Activated CD8-positive, alpha-beta T cell treated with anti-CD3 and anti-CD28 coated beads, Interleukin-2, amount 10 ng/mL, durations not matched to agents 7 days and 5 days (primary cell): ENCODE measurements around the gene KRT6B. TPM values are rescaled to one million over a fixed set of nuclear protein-coding genes. Genes with fewer than 3 reads are reported as not detected.
"Not testable (repeated sequence)": the region's sequence is repeated elsewhere in the genome, so short reads cannot be mapped to it uniquely, and the experiment has no call there.

Experiments used
- ATAC-seq: fragments of 150-1000 bp; cut with Tn5 transposase; one replicate; pipeline ENCODE4 v1.10.0; 2021; ENCODE audit warnings: moderate library complexity
- CTCF ChIA-PET: fragments of 350-600 bp; sonication (Branson Sonifier 250); formaldehyde crosslinking; loops from one replicate; lab custom pipeline; 2021; ENCODE audit warnings: antibody characterized with exemption; lab: Charles Lee
- POLR2A ChIA-PET: fragments of 350-600 bp; sonication (Branson Sonifier 250); formaldehyde crosslinking; loops from one replicate; lab custom pipeline; 2021; ENCODE audit warnings: antibody characterized with exemption; lab: Charles Lee
- DNase-seq: peaks from one replicate; pipeline ENCODE4 v3.0.0-alpha.2; 2020
- H3K27ac Mint-ChIP-seq: one replicate; pipeline ENCODE4 v1.8.0; 2021; ENCODE audit warnings: mild to moderate bottlenecking, mixed read lengths
- H3K27me3 Mint-ChIP-seq: one replicate; pipeline ENCODE4 v1.8.0; 2021; ENCODE audit warnings: low read depth, mixed read lengths
- H3K36me3 Mint-ChIP-seq: one replicate; pipeline ENCODE4 v1.8.0; 2021; ENCODE audit warnings: low read depth, mixed read lengths
- H3K4me1 Mint-ChIP-seq: one replicate; pipeline ENCODE4 v1.8.0; 2021; ENCODE audit warnings: low read depth, mixed read lengths
- H3K4me3 Mint-ChIP-seq: one replicate; pipeline ENCODE4 v1.8.0; 2021; ENCODE audit warnings: mild to moderate bottlenecking, mixed read lengths
- H3K9me3 Mint-ChIP-seq: one replicate; pipeline ENCODE4 v1.8.0; 2022; ENCODE audit warnings: mixed read lengths; ENCODE audit not compliant: insufficient read depth
- total RNA-seq, 2 experiments: library from RNA; stranded (reverse); gene quantifications; one replicate each; pipeline ENCODE4 v1.2.3, GENCODE V29; 2021

The KRT6B gene
- total RNA-seq, 2 experiments from 2014 or later = not detected

DNA sequence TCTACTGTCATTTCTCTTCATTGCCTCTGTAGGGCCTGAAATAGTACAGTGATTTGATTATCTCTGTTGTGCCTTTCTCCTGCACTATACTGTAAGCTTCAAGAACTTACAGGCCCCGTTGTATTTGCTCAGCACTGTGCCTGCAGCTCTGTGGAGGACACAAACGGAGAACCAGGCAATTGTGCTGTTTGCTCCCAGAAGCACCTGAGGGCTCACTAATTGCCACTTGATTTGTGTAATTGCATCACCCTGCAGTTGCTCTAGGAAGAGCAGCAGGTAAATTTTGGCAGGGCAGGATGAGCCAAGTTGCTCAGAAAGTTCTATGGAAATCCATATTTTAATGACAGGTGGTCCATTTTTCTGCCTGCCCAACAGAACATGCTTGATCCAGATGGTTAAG is 34.2 kb downstream of the KRT6B start:
- ChIA-PET POLR2A (no interaction called here), CTCF (no interaction called here)
- DNase-seq = no peak
- ATAC-seq = no peak
- no peaks in the 10 kb centered on the region for H3K4me1 Mint-ChIP-seq
- no peak overlapping the region for H3K27ac Mint-ChIP-seq
- H3K4me3 Mint-ChIP-seq = no peak overlapping the region
- H3K27me3 Mint-ChIP-seq = peaks cover 19% of the 10 kb centered on the region
- no peaks in the 10 kb centered on the region for H3K9me3 Mint-ChIP-seq
- H3K36me3 Mint-ChIP-seq = no peaks in the 10 kb centered on the region

DNA sequence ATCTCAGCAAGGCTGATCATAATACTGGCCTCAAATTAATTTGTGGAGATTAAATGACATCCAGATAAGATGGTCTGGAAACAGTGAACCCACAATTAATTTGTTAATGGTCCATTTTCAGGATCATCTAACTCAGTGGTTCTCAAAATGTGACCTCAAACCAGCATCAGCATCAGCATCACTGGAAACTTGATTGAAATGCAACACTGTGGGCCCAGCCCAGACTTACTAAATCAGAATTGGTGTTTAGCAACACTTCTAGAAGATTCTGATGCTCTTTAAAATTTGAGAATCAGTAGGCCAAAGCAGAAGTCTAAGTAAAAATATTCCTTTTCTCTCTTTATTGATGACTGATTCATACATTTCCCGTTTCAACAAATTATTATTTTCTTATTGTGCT is 35.2 kb downstream of the KRT6B start:
- ATAC-seq = no peak
- no peak overlapping the region for H3K27ac Mint-ChIP-seq
- no peak overlapping the region for H3K4me3 Mint-ChIP-seq
- H3K4me1 Mint-ChIP-seq = no peaks in the 10 kb centered on the region
- no peaks in the 10 kb centered on the region for H3K36me3 Mint-ChIP-seq
- POLR2A ChIA-PET = no interaction called here
- DNase-seq = no peak
- peaks cover 14% of the 10 kb centered on the region for H3K27me3 Mint-ChIP-seq
- CTCF ChIA-PET = no interaction called here
- H3K9me3 Mint-ChIP-seq = no peaks in the 10 kb centered on the region

DNA sequence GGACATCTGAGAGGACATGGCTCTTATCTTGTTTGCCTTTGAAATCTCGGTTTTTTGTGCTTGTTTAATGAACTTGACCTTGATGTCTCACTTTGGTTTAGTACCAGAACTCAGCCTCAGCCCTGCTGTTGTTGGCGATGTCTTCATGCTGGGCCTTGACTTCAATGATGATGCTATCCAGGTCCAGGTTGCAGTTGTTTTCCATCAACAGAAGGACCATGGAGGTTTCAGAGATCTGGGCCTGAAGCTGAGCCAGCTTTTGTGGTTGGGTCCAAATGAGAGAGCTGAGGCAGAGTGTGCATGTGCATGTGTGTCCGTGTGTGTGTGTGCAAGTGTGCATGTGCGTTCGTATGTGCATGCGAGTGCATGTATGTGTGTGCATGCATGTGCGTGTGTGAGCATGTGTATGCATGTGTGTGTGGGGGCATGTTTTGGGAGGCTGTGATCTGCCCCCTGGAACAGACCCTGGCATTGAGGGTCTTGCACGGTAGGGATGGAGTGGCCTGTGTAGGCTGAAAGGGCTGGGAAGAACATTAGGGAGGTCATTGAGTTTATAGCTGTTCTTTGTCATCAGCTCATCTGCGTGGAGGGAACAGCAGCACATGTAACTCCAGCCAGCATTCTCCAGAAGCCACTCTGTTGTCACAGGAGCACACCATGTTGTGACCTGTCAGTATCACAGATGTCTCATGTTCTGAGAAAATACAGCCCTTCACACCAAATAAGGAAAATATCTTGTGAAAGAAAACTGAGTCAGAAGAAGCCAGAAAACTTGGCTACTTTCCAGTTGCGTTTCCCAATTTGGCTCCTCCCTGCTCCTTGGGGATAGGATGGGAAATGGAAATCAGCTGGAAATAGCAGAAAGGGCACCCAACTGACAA is 35.8 kb downstream of the KRT6B start:
- DNase-seq (no peak), ATAC-seq (no peak)
- Mint-ChIP-seq H3K27me3 (peaks cover 15% of the 10 kb centered on the region), H3K27ac (no peak overlapping the region), H3K4me1 (no peaks in the 10 kb centered on the region), H3K36me3 (no peaks in the 10 kb centered on the region), H3K9me3 (no peaks in the 10 kb centered on the region), H3K4me3 (no peak overlapping the region)
- POLR2A ChIA-PET = no interaction called here
- CTCF ChIA-PET = no interaction called here

DNA sequence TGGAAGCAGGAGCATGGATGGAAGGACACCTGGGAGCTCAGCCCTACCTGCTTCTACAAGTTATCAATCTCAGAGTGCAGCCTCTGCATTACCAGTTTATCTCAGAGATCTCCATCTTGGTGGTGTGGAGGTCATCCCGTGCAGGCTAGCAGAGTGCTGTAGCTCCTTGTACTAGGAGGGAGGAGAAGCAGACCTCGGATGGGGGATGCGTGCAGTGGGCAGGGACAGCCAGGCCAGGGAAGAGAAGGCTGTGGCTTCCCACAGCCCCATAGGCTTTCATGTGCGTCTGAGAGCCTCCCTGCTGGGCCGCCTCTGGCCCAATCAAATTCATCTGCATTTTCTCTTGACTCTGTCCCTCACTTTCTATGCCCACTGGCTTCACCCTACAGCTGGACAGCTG is 37.0 kb downstream of the KRT6B start:
- peaks cover 13% of the 10 kb centered on the region for H3K27me3 Mint-ChIP-seq
- ChIA-PET CTCF (no interaction called here), POLR2A (no interaction called here)
- no peaks in the 10 kb centered on the region for H3K4me1 Mint-ChIP-seq
- no peak overlapping the region for H3K4me3 Mint-ChIP-seq
- ATAC-seq (no peak), DNase-seq (no peak)
- no peaks in the 10 kb centered on the region for H3K9me3 Mint-ChIP-seq
- H3K36me3 Mint-ChIP-seq = no peaks in the 10 kb centered on the region
- no peak overlapping the region for H3K27ac Mint-ChIP-seq

DNA sequence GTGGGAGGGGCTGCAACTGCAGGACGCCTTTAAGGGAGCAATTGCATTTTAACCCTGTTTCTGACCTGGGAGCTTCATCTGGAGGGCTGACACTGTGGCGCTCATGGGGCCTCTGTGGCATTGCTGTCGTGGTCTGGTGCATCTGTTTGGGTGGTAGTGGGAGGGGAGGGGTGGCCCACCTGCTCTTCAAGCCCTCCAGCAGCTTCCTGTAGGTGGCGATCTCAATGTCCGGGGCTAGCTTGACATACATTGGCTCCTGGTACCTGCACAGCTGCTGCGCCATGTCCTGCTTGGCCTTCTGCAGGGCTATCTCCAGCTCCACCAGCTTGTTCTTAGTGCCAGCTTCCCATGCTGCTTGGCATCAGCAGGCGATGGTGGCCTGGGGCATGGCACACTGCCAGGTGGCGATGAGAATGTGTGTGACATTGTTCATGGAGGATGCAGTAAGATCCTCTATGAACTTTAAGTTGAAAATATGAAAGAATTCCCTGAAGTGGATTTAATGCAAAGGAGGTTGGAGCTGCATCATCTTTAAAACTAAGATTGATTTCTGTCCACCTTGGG is 38.1 kb downstream of the KRT6B start:
- Mint-ChIP-seq H3K9me3 (no peaks in the 10 kb centered on the region), H3K27me3 (peaks cover 12% of the 10 kb centered on the region), H3K4me1 (no peaks in the 10 kb centered on the region), H3K27ac (no peak overlapping the region), H3K36me3 (no peaks in the 10 kb centered on the region), H3K4me3 (no peak overlapping the region)
- CTCF ChIA-PET = interaction anchor here (0.9 kb wide), 1 partner anchor 14 kb away, joined by 3 read pairs; no protein-coding TSS in a partner anchor
- no peak for ATAC-seq
- POLR2A ChIA-PET = no interaction called here
- DNase-seq = no peak

DNA sequence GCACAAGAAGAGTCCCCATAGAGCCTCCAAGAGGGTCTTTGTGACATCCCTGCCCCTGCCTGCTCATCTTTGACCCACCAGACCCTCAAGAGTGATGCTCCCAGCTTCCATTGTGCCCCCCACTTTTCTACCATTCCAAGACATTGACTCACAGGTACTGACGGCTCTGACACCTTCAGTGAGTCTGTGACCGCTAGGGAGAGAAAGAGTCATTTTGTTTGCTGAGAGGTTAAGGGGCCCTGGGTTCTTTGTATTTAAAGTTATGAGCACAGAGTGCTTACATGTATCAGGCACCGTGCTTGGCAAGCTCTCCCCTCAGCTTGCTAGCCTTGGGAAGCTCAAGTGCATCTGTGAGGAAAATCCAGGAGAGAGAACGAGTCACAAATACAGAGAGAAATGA is 38.7 kb downstream of the KRT6B start:
- H3K4me3 Mint-ChIP-seq = no peak overlapping the region
- DNase-seq = no peak
- H3K4me1 Mint-ChIP-seq = no peaks in the 10 kb centered on the region
- no peak overlapping the region for H3K27ac Mint-ChIP-seq
- ChIA-PET POLR2A (no interaction called here), CTCF (no interaction called here)
- H3K27me3 Mint-ChIP-seq = peaks cover 15% of the 10 kb centered on the region
- ATAC-seq = no peak
- no peaks in the 10 kb centered on the region for H3K36me3 Mint-ChIP-seq
- no peaks in the 10 kb centered on the region for H3K9me3 Mint-ChIP-seq

DNA sequence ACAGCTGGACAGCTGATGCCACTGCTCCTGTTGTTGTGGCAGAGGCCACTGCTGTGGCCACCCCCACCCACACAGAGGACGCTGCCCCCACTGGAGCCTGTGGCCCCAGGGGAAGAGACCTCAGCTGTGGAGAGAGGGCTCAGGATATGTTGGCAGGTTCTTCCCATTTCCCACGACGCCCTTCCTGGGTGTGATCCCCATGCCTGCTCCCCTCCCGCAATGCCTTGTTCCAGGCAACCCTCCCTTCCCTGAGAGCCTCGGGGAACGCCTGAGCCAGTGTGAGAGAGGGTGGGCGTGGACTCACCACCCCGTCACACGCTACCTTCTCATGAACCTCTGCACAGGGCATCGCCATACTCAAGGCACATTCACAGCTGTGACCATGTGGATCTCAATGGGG is 40.1 kb downstream of the KRT6B start:
- DNase-seq (no peak), ATAC-seq (no peak)
- ChIA-PET POLR2A (no interaction called here), CTCF (no interaction called here)
- no peak overlapping the region for H3K27ac Mint-ChIP-seq
- H3K4me3 Mint-ChIP-seq = no peak overlapping the region
- H3K27me3 Mint-ChIP-seq = peaks cover 15% of the 10 kb centered on the region
- no peaks in the 10 kb centered on the region for H3K36me3 Mint-ChIP-seq
- no peaks in the 10 kb centered on the region for H3K9me3 Mint-ChIP-seq
- no peaks in the 10 kb centered on the region for H3K4me1 Mint-ChIP-seq

DNA sequence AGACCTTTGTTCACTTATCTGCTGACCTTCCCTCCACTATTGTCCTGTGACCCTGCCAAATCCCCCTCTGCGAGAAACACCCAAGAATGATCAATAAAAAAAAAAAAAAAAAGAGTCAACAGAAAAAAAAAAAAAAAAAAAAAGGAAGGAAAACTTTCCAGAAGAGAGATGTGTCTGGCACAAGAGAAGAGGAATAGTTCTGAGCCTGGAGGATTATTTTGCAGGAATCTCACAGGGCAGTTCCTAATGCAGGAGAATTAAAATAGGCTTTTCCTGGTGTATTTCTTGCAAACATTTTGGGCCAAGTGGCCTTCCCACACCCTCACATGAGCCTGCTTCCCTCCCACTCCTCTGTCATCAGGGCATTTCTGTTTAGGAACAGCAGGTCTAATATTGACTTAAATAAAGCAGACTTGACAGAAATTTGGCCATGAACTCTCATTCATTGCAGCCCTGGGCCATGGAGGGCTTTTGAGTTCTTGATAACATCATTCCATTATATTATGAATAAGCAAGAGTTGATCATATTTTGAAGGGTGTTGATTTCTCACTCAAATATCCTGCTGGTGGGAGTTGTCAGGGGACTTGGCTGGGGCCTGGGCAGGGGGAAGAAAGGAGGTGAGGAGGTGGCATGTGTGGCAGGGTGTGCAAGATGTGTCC is 41.2 kb downstream of the KRT6B start:
- POLR2A ChIA-PET, H3K4me3 Mint-ChIP-seq, H3K36me3 Mint-ChIP-seq, H3K4me1 Mint-ChIP-seq, DNase-seq, H3K27ac Mint-ChIP-seq, CTCF ChIA-PET, ATAC-seq, H3K9me3 Mint-ChIP-seq: not testable (repeated sequence)
- H3K27me3 Mint-ChIP-seq = peaks cover 11% of the 10 kb centered on the region

DNA sequence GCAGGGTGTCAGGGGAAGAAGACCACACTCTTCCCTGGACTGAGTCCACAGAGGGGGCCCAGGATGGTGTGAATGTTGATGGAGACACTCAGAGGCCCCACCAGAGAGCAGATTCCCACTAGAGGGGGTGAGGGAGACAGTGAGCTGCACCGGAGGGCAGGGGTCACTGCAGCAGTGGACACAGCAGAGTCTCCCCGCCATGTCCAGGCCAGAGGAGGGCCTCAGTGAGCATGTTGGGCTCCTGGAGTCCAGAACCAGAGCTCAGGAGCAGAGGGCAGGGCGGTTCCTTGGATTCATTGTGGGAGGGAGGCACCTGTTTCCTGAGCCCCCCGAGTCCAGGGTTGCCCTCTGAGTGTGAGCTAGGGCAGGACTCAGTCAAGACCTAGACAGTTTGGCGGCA is 44.0 kb downstream of the KRT6B start:
- Mint-ChIP-seq H3K4me3 (no peak overlapping the region), H3K4me1 (no peaks in the 10 kb centered on the region), H3K9me3 (no peaks in the 10 kb centered on the region), H3K27ac (no peak overlapping the region), H3K36me3 (no peaks in the 10 kb centered on the region), H3K27me3 (peaks cover 7% of the 10 kb centered on the region)
- ATAC-seq = no peak
- ChIA-PET CTCF (interaction anchor here (1.4 kb wide), 1 partner anchor 12 kb away, joined by 3 read pairs; no protein-coding TSS in a partner anchor), POLR2A (no interaction called here)
- no peak for DNase-seq

DNA sequence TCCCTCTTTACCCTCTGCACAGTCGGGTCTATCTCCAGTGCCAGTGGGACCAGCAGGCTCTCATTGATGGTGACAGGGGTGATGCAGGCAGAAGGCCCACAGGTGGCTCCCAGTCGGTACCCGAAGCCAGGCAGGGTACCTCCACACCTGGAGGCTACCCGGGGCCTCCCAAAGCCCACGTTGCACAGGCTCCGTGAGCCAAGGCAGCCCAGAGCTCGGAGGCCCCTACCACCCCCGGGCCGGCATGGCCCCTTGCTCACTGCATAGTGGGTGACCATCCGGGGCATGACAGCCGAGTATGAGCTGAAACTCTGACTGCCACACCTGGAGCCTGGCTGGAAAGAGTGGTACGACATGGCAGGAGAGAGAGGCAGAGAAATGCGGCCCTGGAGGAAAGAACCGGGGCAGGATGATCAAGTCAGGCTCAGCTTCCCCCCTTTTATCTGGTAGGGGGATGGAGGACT is 46.0 kb downstream of the KRT6B start, which contains the start of gene KRT82:
Gene KRT82, minus strand, starts transcription at position 414 of the 464 bp plus-strand sequence. Its CDS starts 58 bp downstream, at position 356.
- POLR2A ChIA-PET = no interaction called here
- no peak within 1 kb of the TSS for H3K4me3 Mint-ChIP-seq
- peaks cover 4% of the 10 kb centered on the region for H3K27me3 Mint-ChIP-seq

DNA sequence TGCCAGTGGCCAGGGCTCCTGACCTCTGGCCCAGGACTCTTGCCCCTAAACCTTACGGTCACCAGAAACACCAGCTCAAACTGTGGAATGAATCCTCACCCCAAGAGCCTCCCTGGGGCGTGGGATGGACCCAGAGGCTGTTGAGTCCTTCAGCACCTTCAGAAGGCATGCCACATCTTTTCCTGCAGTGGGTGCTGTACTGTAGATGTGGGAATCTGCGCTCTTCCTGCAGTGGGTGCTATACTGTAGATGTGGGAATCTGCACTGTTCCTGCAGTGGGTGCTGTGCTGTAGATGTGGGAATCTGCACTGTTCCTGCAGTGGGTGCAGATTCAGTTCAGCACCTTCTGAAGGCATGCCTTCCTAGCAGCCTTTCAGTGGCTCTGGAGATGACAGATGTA is 47.0 kb downstream of the KRT6B start:
- POLR2A ChIA-PET = no interaction called here
- H3K9me3 Mint-ChIP-seq = no peaks in the 10 kb centered on the region
- H3K4me3 Mint-ChIP-seq = no peak overlapping the region
- H3K27me3 Mint-ChIP-seq = peaks cover 4% of the 10 kb centered on the region
- no peak for ATAC-seq
- no peaks in the 10 kb centered on the region for H3K36me3 Mint-ChIP-seq
- no peaks in the 10 kb centered on the region for H3K4me1 Mint-ChIP-seq
- no peak overlapping the region for H3K27ac Mint-ChIP-seq
- CTCF ChIA-PET = no interaction called here
- DNase-seq = no peak

More for the DNA sequence above, 46.0 kb downstream of the KRT6B start, which contains the start of gene KRT82:
- no peaks in the 10 kb centered on the region for H3K9me3 Mint-ChIP-seq
- no peaks in the 10 kb centered on the region for H3K36me3 Mint-ChIP-seq
- no peak for DNase-seq
- ATAC-seq = no peak
- CTCF ChIA-PET = no interaction called here
- H3K4me1 Mint-ChIP-seq = no peaks in the 10 kb centered on the region
- no peak within 1 kb of the TSS for H3K27ac Mint-ChIP-seq

DNA sequence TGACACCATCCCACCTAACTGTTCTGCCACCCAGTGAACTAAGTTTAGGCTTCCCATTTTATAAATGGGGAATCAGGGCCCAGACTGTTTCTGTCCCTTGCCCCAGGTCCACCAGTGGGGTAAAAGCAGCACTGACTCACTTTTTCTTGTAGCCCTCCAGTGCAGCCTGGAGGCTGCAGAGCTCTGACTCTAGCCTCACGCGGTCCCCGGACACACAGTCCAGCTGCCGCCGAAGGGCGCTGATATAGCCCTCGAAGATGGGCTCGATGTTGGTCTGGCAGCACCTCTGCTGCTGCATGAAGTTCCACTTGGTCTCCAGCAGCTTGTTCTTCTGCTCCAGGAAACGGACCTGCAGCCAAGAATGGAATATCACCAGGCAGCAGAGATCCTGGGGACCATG is 48.4 kb downstream of the KRT6B start:
- no peak overlapping the region for H3K4me3 Mint-ChIP-seq
- no peaks in the 10 kb centered on the region for H3K9me3 Mint-ChIP-seq
- H3K27me3 Mint-ChIP-seq = peaks cover 6% of the 10 kb centered on the region
- no peak overlapping the region for H3K27ac Mint-ChIP-seq
- no peaks in the 10 kb centered on the region for H3K36me3 Mint-ChIP-seq
- ATAC-seq = no peak
- no peak for DNase-seq
- H3K4me1 Mint-ChIP-seq = no peaks in the 10 kb centered on the region
- CTCF ChIA-PET = no interaction called here
- POLR2A ChIA-PET = no interaction called here
